HG03575 (cell line): Measurements from ENCODE around the gene ALDH3A1.
"Not testable (repeated sequence)": the region's sequence is repeated elsewhere in the genome, so short reads cannot be mapped to it uniquely, and the experiment has no call there.

ENCODE experiments used
- ATAC-seq: cut with Tn5 transposase; IDR thresholded peaks from one replicate; pipeline ENCODE4 v1.9.1; 2021; ENCODE audit not compliant: unreplicated experiment, insufficient number of reproducible peaks, low FRiP score; ENCODE audit errors: extremely low read depth

Gene ALDH3A1

GRCh38 chr17:19747829-19748806 is at the start of gene ALDH3A1:
TSS of gene ALDH3A1 (minus strand) at chr17:19748298. CDS start at chr17:19745129, 3,169 bp downstream.
- ATAC-seq: no peak

- ATAC-seq: no peak
Observed at GRCh38 chr17:19796457-19796856, 48.4 kb upstream of the ALDH3A1 start.

- ATAC-seq: no peak
Observed at GRCh38 chr17:19791918-19792550, 43.9 kb upstream of the ALDH3A1 start.

- ATAC-seq: no peak
Observed at GRCh38 chr17:19787733-19788357, 39.7 kb upstream of the ALDH3A1 start.

- no peak for ATAC-seq
Observed at GRCh38 chr17:19785854-19786253, 37.8 kb upstream of the ALDH3A1 start.

GRCh38 chr17:19781488-19782458 is 33.7 kb upstream of the ALDH3A1 start:
- no peak for ATAC-seq

- no peak for ATAC-seq
Observed at GRCh38 chr17:19780846-19781245, 32.7 kb upstream of the ALDH3A1 start.

- ATAC-seq: no peak
Observed at GRCh38 chr17:19773534-19773933, 25.4 kb upstream of the ALDH3A1 start.

GRCh38 chr17:19771971-19772630 is 24.0 kb upstream of the ALDH3A1 start:
- no peak for ATAC-seq

- no peak for ATAC-seq
Observed at GRCh38 chr17:19770985-19771735, 23.1 kb upstream of the ALDH3A1 start.

GRCh38 chr17:19769946-19770652 is 22.0 kb upstream of the ALDH3A1 start:
- ATAC-seq: no peak

- no peak for ATAC-seq
Observed at GRCh38 chr17:19768046-19768782, 20.1 kb upstream of the ALDH3A1 start.

- no peak for ATAC-seq
Observed at GRCh38 chr17:19766421-19767270, 18.5 kb upstream of the ALDH3A1 start.

GRCh38 chr17:19766016-19766415 is 17.9 kb upstream of the ALDH3A1 start:
- ATAC-seq: no peak

- not testable (repeated sequence) for ATAC-seq
Observed at GRCh38 chr17:19763991-19764390, 15.9 kb upstream of the ALDH3A1 start.
